Measurements from ENCODE around the gene ZSCAN22. TPM values are rescaled to one million over a fixed set of nuclear protein-coding genes. Genes with fewer than 3 reads are reported as not detected.
A peak's percentile ranks its signal among the peaks of the same experiment; 100 is the strongest.

ZSCAN22 gene
- total RNA-seq, 1 experiment from 2014 or later = 4.3 TPM

GRCh38 chr19:58387338-58388174 is 60.8 kb downstream of the ZSCAN22 start:
- POLR2A ChIA-PET = interaction anchor here (1.0 kb wide), 1 partner anchor 21 kb away, joined by 5 read pairs; the partner anchor contains the start of gene ZNF584
- intact Hi-C loops (cut with micrococcal nuclease; ENCODE audit: unreplicated experiment) = loop anchor here (1.0 to 2.0 kb wide), 3 partner anchors 111 to 157 kb away; partner anchors contain the start of genes TRIM28 and ZBTB45
- no peaks in the 10 kb centered on the region for H3K27me3 ChIP-seq (replicated peaks; ENCODE audit: control insufficient read depth, insufficient read depth, low read length)
- Mint-ChIP-seq H3K9me3 (ENCODE audit: unreplicated experiment) (no peaks in the 10 kb centered on the region), H3K27me3 (ENCODE audit: insufficient read depth, unreplicated experiment) (no peaks in the 10 kb centered on the region), H3K4me3 (ENCODE audit: unreplicated experiment) (peak overlapping the region; percentile 85), H3K4me1 (ENCODE audit: low read depth, unreplicated experiment) (peaks cover 7% of the 10 kb centered on the region), H3K36me3 (ENCODE audit: insufficient read depth, unreplicated experiment) (peaks cover 69% of the 10 kb centered on the region), H3K27ac (ENCODE audit: unreplicated experiment) (peak overlapping the region; percentile 96)
- H3K4me1 ChIP-seq = peaks cover 15% of the 10 kb centered on the region
- peak overlapping the region; percentile 58 for H3K4me3 ChIP-seq (ENCODE audit: low read depth, low read length)
- no peak for DNase-seq
- TSS peak; percentile 43 for BruUV-seq (replicated peaks)
- peak in 1 of 2 experiments; percentile 14 for TF ChIP-seq CTCF (IDR thresholded peaks at IDR 0.05; ENCODE audit: insufficient read depth in 1 of 2, low read depth in 1 of 2, low read length in 1 of 2, severe bottlenecking in 1 of 2, unreplicated experiment in 1 of 2)
- peaks cover 1% of the 10 kb centered on the region; the same call in 1 of the 2 replicates for H3K36me3 ChIP-seq (ENCODE audit: control insufficient read depth, insufficient read depth, low read length)
- CTCF ChIA-PET = interaction anchor here (0.8 kb wide), 1 partner anchor 76 kb away, joined by 3 read pairs; no protein-coding TSS in a partner anchor
- no peaks in the 10 kb centered on the region for H3K9me3 ChIP-seq

- Mint-ChIP-seq H3K36me3 (ENCODE audit: insufficient read depth, unreplicated experiment) (peaks cover 75% of the 10 kb centered on the region), H3K27ac (ENCODE audit: unreplicated experiment) (peak overlapping the region; percentile 96), H3K4me1 (ENCODE audit: low read depth, unreplicated experiment) (peaks cover 7% of the 10 kb centered on the region), H3K4me3 (ENCODE audit: unreplicated experiment) (peak overlapping the region; percentile 85), H3K9me3 (ENCODE audit: unreplicated experiment) (no peaks in the 10 kb centered on the region), H3K27me3 (ENCODE audit: insufficient read depth, unreplicated experiment) (no peaks in the 10 kb centered on the region)
- intact Hi-C loops (cut with micrococcal nuclease; ENCODE audit: unreplicated experiment) = no loop called here
- ChIA-PET CTCF (no interaction called here), POLR2A (interaction anchor here (1.0 kb wide), 1 partner anchor 20 kb away, joined by 5 read pairs; the partner anchor contains the start of gene ZNF584)
- peaks cover 2% of the 10 kb centered on the region; the same call in 1 of the 2 replicates for H3K36me3 ChIP-seq (ENCODE audit: control insufficient read depth, insufficient read depth, low read length)
- H3K27me3 ChIP-seq (replicated peaks; ENCODE audit: control insufficient read depth, insufficient read depth, low read length) = no peaks in the 10 kb centered on the region
- no TSS peak for BruUV-seq (replicated peaks)
- TF ChIP-seq CTCF (IDR thresholded peaks at IDR 0.05; ENCODE audit: insufficient read depth in 1 of 2, low read depth in 1 of 2, low read length in 1 of 2, severe bottlenecking in 1 of 2, unreplicated experiment in 1 of 2) = no peak
- H3K9me3 ChIP-seq = no peaks in the 10 kb centered on the region
- DNase-seq = no peak
- peaks cover 15% of the 10 kb centered on the region for H3K4me1 ChIP-seq
- peak overlapping the region; percentile 58 for H3K4me3 ChIP-seq (ENCODE audit: low read depth, low read length)
These were observed 61.4 kb downstream of the ZSCAN22 start for GRCh38 chr19:58388175-58388526.

Small RNAs within 50 kb of the gene (microRNA-seq; reads per million reads assigned to microRNA genes)
- 0.93 reads per million for gene MIR4754
- gene MIR6806 = not detected

Other genes starting within 250 kb of the ZSCAN22 start
- gene ZSCAN18, start 228.8 kb upstream of the ZSCAN22 start, total RNA-seq (2022) = not detected in 2 replicates
- 4.4 and 5.4 TPM in 2 replicates for gene ZNF329, start 176.2 kb upstream of the ZSCAN22 start, total RNA-seq (2022)
- 19.9 and 21.6 TPM in 2 replicates for gene ZNF274, start 143.9 kb upstream of the ZSCAN22 start, total RNA-seq (2022)
- gene ZNF544, start 98.1 kb upstream of the ZSCAN22 start, total RNA-seq (2022) = 48.7 and 53.8 TPM in 2 replicates
- 8.4 and 8.5 TPM in 2 replicates for gene ZNF8, start 48.0 kb upstream of the ZSCAN22 start, total RNA-seq (2022)
- gene ERVK3-1, start 21.6 kb upstream of the ZSCAN22 start, total RNA-seq (2022) = 61.3 and 66.1 TPM in 2 replicates
- 1.6 and 2.8 TPM in 2 replicates for gene A1BG, start 26.5 kb downstream of the ZSCAN22 start, total RNA-seq (2022)
- gene ZNF497, start 35.8 kb downstream of the ZSCAN22 start, total RNA-seq (2022) = 1.6 and 1.7 TPM in 2 replicates
- gene ZNF837, start 54.0 kb downstream of the ZSCAN22 start, total RNA-seq (2022) = 2.2 and 2.3 TPM in 2 replicates
- 1,436 and 1,611 TPM in 2 replicates for gene RPS5, start 60.3 kb downstream of the ZSCAN22 start, total RNA-seq (2022)
- gene RNF225, start 68.7 kb downstream of the ZSCAN22 start, total RNA-seq (2022) = 0.73 and 1.3 TPM in 2 replicates
- 4.9 and 5.7 TPM in 2 replicates for gene ZNF584, start 81.7 kb downstream of the ZSCAN22 start, total RNA-seq (2022)
- gene ZNF132, start 113.2 kb downstream of the ZSCAN22 start, total RNA-seq (2022) = not detected in 2 replicates
- gene ZNF324B, start 124.6 kb downstream of the ZSCAN22 start, total RNA-seq (2022) = 4.6 and 6.8 TPM in 2 replicates
- 9.8 and 10.6 TPM in 2 replicates for gene ZNF324, start 140.1 kb downstream of the ZSCAN22 start, total RNA-seq (2022)
- 8.6 and 9.7 TPM in 2 replicates for gene ZNF446, start 149.4 kb downstream of the ZSCAN22 start, total RNA-seq (2022)
- 10.3 and 12.5 TPM in 2 replicates for gene SLC27A5, start 185.0 kb downstream of the ZSCAN22 start, total RNA-seq (2022)
- 14.6 and 14.8 TPM in 2 replicates for gene ZBTB45, start 192.8 kb downstream of the ZSCAN22 start, total RNA-seq (2022)
- gene TRIM28, start 217.1 kb downstream of the ZSCAN22 start, total RNA-seq (2022) = 837 and 863 TPM in 2 replicates
- gene CHMP2A, start 228.1 kb downstream of the ZSCAN22 start, total RNA-seq (2022) = 110 and 112 TPM in 2 replicates
- gene UBE2M, start 231.6 kb downstream of the ZSCAN22 start, total RNA-seq (2022) = 133 and 139 TPM in 2 replicates
- 20.4 and 25.6 TPM in 2 replicates for gene MZF1, start 246.3 kb downstream of the ZSCAN22 start, total RNA-seq (2022)

Measured in Caco-2 (cell line).